ENCODE data around the gene NKD2. TPM values are rescaled to one million over a fixed set of nuclear protein-coding genes. Genes with fewer than 3 reads are reported as not detected.

Gene NKD2
- total and polyA plus RNA-seq, 2 of the 4 experiments (the other 2 are of a cell fraction), result not detected

DNA sequence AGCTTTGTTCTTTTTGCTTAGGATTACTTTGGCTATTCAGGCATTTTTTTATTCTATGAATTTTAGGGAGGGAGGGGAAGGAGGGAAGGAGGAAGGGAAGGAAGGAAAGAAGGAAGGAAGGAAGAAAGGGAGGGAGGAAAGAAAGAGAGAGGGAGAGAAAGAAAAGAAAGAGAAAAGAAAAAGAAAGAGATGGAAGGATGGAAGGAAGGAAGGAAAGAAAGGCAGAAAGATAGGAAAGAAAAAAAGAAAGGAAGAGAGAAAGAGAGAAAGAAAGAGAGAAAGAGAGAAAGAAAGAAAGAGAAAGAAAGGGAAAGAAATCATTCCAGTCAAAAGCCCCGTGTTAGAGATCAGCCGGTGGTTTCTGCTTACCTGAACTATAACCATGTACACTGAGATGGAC, 20.8 kb upstream of the NKD2 start:
- Histone ChIP-seq H4K20me1 (ENCODE audit: insufficient read depth, low read length) (no peaks in the 10 kb centered on the region), H3K14ac (replicated peaks; ENCODE audit: low read depth, low read length) (no peak overlapping the region), H3K4me1 (ENCODE audit: control insufficient read depth, insufficient read depth, low read length) (no peaks in the 10 kb centered on the region; the same call in 1 of the 2 replicates), H3K4ac (ENCODE audit: low read depth, low read length) (no peak overlapping the region), H3K4me3 (ENCODE audit: insufficient read depth, low read depth, low read length) (no peak overlapping the region), H4K91ac (ENCODE audit: insufficient read depth, low read depth, low read length) (no peak overlapping the region), H3K56ac (ENCODE audit: extremely low read depth, insufficient read depth, low read length) (no peak overlapping the region), H3K9ac (ENCODE audit: low read depth, low read length) (no peak overlapping the region), H2AK5ac (ENCODE audit: low read depth, low read length) (no peak overlapping the region), H2BK5ac (ENCODE audit: low read depth, low read length, poor library complexity, severe bottlenecking) (no peak overlapping the region), H3K23ac (ENCODE audit: low read depth, low read length) (no peak overlapping the region), H2BK20ac (ENCODE audit: low read depth, low read length) (no peak overlapping the region), H2AK9ac (replicated peaks; ENCODE audit: low read depth, low read length, poor library complexity) (no peak overlapping the region), H2AFZ (replicated peaks; ENCODE audit: low read length, poor library complexity) (no peak overlapping the region), H3K36me3 (ENCODE audit: control insufficient read depth, insufficient read depth, low read length) (no peaks in the 10 kb centered on the region), H3K27ac (ENCODE audit: insufficient read depth, low read length) (no peak overlapping the region), H3K27me3 (ENCODE audit: control insufficient read depth, insufficient read depth, low read length) (peaks cover 24% of the 10 kb centered on the region), H4K8ac (ENCODE audit: low read depth in 2 of 2, low read length in 2 of 2) (no peak overlapping the region), H3K18ac (ENCODE audit: low read depth, low read length) (no peak overlapping the region), H3K79me1 (ENCODE audit: low read depth in 1 of 2, low read length in 2 of 2) (no peaks in the 10 kb centered on the region), H3K9me3 (ENCODE audit: control insufficient read depth, insufficient read depth, low read length) (peaks cover 10% of the 10 kb centered on the region), H3K9me1 (ENCODE audit: insufficient read depth, low read length) (peaks cover 3% of the 10 kb centered on the region; the same call in 1 of the 2 replicates), H4K5ac (ENCODE audit: low read depth, low read length) (no peak overlapping the region), H2BK15ac (ENCODE audit: low read depth, low read length) (no peak overlapping the region), H2BK120ac (ENCODE audit: low read depth, low read length) (no peak overlapping the region), H3K4me2 (ENCODE audit: low read depth, low read length) (no peak overlapping the region)
- no TSS peak for BruUV-seq (replicated peaks)
- dilution Hi-C loops (cut with HindIII; ENCODE audit: low sequenced_read_pairs, unreplicated experiment) (no loop called here), intact Hi-C loops (cut with micrococcal nuclease) (no loop called here), in situ Hi-C loops (cut with MboI; ENCODE audit: low sequenced_read_pairs) (no loop called here)
- TF ChIP-seq, protein P1, sequence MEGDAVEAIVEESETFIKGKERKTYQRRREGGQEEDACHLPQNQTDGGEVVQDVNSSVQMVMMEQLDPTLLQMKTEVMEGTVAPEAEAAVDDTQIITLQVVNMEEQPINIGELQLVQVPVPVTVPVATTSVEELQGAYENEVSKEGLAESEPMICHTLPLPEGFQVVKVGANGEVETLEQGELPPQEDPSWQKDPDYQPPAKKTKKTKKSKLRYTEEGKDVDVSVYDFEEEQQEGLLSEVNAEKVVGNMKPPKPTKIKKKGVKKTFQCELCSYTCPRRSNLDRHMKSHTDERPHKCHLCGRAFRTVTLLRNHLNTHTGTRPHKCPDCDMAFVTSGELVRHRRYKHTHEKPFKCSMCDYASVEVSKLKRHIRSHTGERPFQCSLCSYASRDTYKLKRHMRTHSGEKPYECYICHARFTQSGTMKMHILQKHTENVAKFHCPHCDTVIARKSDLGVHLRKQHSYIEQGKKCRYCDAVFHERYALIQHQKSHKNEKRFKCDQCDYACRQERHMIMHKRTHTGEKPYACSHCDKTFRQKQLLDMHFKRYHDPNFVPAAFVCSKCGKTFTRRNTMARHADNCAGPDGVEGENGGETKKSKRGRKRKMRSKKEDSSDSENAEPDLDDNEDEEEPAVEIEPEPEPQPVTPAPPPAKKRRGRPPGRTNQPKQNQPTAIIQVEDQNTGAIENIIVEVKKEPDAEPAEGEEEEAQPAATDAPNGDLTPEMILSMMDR (conservative IDR thresholded peaks at IDR 0.05; ENCODE audit: low read depth, low read length), result no peak
- no peak for TF ChIP-seq FOS (IDR thresholded peaks at IDR 0.05; ENCODE audit: low read depth, low read length)
- TF ChIP-seq, protein P2, sequence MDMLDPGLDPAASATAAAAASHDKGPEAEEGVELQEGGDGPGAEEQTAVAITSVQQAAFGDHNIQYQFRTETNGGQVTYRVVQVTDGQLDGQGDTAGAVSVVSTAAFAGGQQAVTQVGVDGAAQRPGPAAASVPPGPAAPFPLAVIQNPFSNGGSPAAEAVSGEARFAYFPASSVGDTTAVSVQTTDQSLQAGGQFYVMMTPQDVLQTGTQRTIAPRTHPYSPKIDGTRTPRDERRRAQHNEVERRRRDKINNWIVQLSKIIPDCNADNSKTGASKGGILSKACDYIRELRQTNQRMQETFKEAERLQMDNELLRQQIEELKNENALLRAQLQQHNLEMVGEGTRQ (IDR thresholded peaks at IDR 0.05; ENCODE audit: low read depth, low read length), result no peak
- no peak for TF ChIP-seq MAFK (IDR thresholded peaks at IDR 0.05; ENCODE audit: low read depth, low read length)
- no peak for TF ChIP-seq RCOR1 (IDR thresholded peaks at IDR 0.05; ENCODE audit: insufficient replicate concordance, low read length)
- TF ChIP-seq SMC3 (IDR thresholded peaks at IDR 0.05; ENCODE audit: low read depth, low read length), result no peak
- no peak for TF ChIP-seq RAD21 (IDR thresholded peaks at IDR 0.05; ENCODE audit: low read length)
- no peak for TF ChIP-seq RFX5 (IDR thresholded peaks at IDR 0.05; ENCODE audit: low read depth, low read length)
- no peak for TF ChIP-seq CHD1 (IDR thresholded peaks at IDR 0.05; ENCODE audit: low read depth, low read length)
- TF ChIP-seq POLR2A (IDR thresholded peaks at IDR 0.05; ENCODE audit: low read depth, low read length), result no peak
- TF ChIP-seq MAZ (IDR thresholded peaks at IDR 0.05; ENCODE audit: borderline replicate concordance, low read depth, low read length), result no peak
- TF ChIP-seq NFE2L2 (IDR thresholded peaks at IDR 0.05; ENCODE audit: low read depth, low read length), result no peak
- no peak for TF ChIP-seq BHLHE40 (IDR thresholded peaks at IDR 0.05; ENCODE audit: low read depth, low read length)
- no peak for TF ChIP-seq MXI1 (IDR thresholded peaks at IDR 0.05; ENCODE audit: borderline replicate concordance, low read depth, low read length)
- TF ChIP-seq, protein P3, sequence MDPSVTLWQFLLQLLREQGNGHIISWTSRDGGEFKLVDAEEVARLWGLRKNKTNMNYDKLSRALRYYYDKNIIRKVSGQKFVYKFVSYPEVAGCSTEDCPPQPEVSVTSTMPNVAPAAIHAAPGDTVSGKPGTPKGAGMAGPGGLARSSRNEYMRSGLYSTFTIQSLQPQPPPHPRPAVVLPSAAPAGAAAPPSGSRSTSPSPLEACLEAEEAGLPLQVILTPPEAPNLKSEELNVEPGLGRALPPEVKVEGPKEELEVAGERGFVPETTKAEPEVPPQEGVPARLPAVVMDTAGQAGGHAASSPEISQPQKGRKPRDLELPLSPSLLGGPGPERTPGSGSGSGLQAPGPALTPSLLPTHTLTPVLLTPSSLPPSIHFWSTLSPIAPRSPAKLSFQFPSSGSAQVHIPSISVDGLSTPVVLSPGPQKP (IDR thresholded peaks at IDR 0.05; ENCODE audit: borderline replicate concordance, low read depth, low read length), result no peak
- no peak for TF ChIP-seq CEBPB (IDR thresholded peaks at IDR 0.05; ENCODE audit: low read depth, low read length)
- no CpG with 5 or more reads among the region's 2 CpGs for WGBS, 2 experiments (ENCODE audit: extremely low coverage in 2 of 2, insufficient read length in 1 of 2)
- ChIA-PET CTCF (no interaction called here), POLR2A (ENCODE audit: unreplicated experiment) (no interaction called here)
- ATAC-seq (ENCODE audit: low read depth) (no peak), DNase-seq (no peak)

Measured in IMR-90 (cell line).